ENCODE data around the gene TRAPPC10. TPM values are rescaled to one million over a fixed set of nuclear protein-coding genes. Genes with fewer than 3 reads are reported as not detected.

Gene TRAPPC10
- total and polyA plus RNA-seq, 10 of the 15 experiments (the other 5 are each of a cell fraction or from before 2014, with no cell fraction given) = 1.1 to 39.6 (median 28.2) TPM

- CTCF ChIA-PET = no interaction called here
- no peak overlapping the region for H3K4me3 ChIP-seq
- H3K9ac ChIP-seq (ENCODE audit: control insufficient read depth, insufficient read depth, low read length) = no peak overlapping the region
- RAD21 ChIA-PET (ENCODE audit: unreplicated experiment) = no interaction called here
- no peaks in the 10 kb centered on the region for H4K20me1 ChIP-seq (ENCODE audit: control insufficient read depth, insufficient read depth)
- in situ Hi-C loops (cut with MboI) = no loop called here
- intact Hi-C loops (cut with micrococcal nuclease; ENCODE audit: unreplicated experiment) = no loop called here
- no peak overlapping the region for H2AFZ ChIP-seq (ENCODE audit: control insufficient read depth, low read depth, low read length)
- FAIRE-seq = no peak
- H3K27me3 ChIP-seq (replicated peaks in 1 of 2; ENCODE audit: control insufficient read depth in 2 of 2, insufficient read depth in 2 of 2, low read length in 1 of 2) = no peaks in the 10 kb centered on the region
- peaks cover 18 to 30% of the 10 kb centered on the region in 2 experiments for H3K36me3 ChIP-seq (ENCODE audit: control insufficient read depth in 2 of 2, insufficient read depth in 2 of 2, low read length in 1 of 2)
- TF ChIP-seq HSF1 (IDR thresholded peaks at IDR 0.05; ENCODE audit: low read depth, low read length) (no peak), TBL1XR1 (IDR thresholded peaks at IDR 0.05; ENCODE audit: low read depth, low read length) (no peak), BRCA1 (IDR thresholded peaks at IDR 0.05; ENCODE audit: low read depth, low read length) (no peak), SIX5 (IDR thresholded peaks at IDR 0.05; ENCODE audit: low read depth, low read length, severe bottlenecking) (no peak), CBX3 (IDR thresholded peaks at IDR 0.05; ENCODE audit: borderline replicate concordance, low read depth) (no peak), MTA3 (IDR thresholded peaks at IDR 0.05; ENCODE audit: borderline replicate concordance, low read length) (no peak)
- POLR2A ChIA-PET = no interaction called here
- H3K4me1 ChIP-seq (ENCODE audit: control insufficient read depth, insufficient read depth, low read length) = no peaks in the 10 kb centered on the region
- H3K4me2 ChIP-seq (ENCODE audit: control insufficient read depth, insufficient read depth) = no peak overlapping the region
- SMC1A ChIA-PET (ENCODE audit: uncharacterized antibody, unreplicated experiment) = no interaction called here
- no peaks in the 10 kb centered on the region for H3K9me3 ChIP-seq (replicated peaks; ENCODE audit: control insufficient read depth, insufficient read depth, low read length)
- ATAC-seq = no peak
- 97% methylated on average over 10 of the region's 15 CpGs for WGBS (ENCODE audit: insufficient coverage, insufficient replicate concordance, low lambda C conversion rate, missing lambda C conversion rate)
- H3K79me2 ChIP-seq (ENCODE audit: control insufficient read depth, insufficient read depth, low read length) = no peaks in the 10 kb centered on the region
- no peak overlapping the region for H3K27ac ChIP-seq (ENCODE audit: control insufficient read depth, insufficient read depth)
- no TSS peak for BruUV-seq (replicated peaks)
- DNase-seq (ENCODE audit: low read depth, low spot score) = no peak
Observed at GRCh38 chr21:43967981-43968380, 44.1 kb upstream of the TRAPPC10 start.

DNA sequence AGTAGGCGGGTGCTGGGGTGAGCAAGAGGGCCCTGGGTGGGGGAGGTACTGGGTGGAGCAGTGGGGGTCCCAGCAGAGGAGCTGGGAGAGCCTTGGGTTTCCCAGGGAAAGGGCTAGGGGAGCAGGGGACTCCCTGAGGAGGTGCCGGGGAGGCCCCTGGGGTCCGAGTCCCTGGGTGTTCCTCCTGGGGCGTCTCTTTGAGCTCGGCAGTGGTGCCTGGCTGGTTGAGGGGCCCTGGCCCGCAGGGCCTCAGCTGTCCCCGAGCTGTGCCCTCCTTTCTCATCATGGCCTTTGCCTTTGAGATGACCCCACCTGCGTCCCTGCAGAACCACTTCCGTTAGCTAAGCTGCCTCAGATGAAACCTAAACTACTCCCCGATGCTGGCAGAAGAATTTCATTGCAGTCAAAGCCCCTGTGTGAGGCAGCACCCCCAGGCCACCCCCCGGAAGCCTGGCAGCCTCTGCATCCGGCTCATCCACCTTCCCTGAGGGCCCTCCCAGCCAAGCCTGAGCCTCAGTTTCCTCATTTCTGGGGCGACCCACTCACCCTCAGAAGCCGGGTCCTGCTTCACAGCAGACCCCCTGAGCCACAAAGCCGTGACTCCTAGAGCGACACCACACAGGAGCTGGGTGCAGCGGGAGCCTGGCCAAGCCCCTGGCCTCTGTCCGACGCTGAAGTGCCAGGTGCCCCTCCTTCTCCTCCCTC is 43.5 kb upstream of the TRAPPC10 start:
- intact Hi-C loops (cut with micrococcal nuclease; ENCODE audit: unreplicated experiment) = no loop called here
- in situ Hi-C loops (cut with MboI) = no loop called here
- no peaks in the 10 kb centered on the region for H3K9me3 ChIP-seq (replicated peaks; ENCODE audit: control insufficient read depth, insufficient read depth, low read length)
- SMC1A ChIA-PET (ENCODE audit: uncharacterized antibody, unreplicated experiment) = no interaction called here
- H2AFZ ChIP-seq (ENCODE audit: control insufficient read depth, low read depth, low read length) = no peak overlapping the region
- ATAC-seq = no peak
- no peaks in the 10 kb centered on the region for H4K20me1 ChIP-seq (ENCODE audit: control insufficient read depth, insufficient read depth)
- no peak for DNase-seq (ENCODE audit: low read depth, low spot score)
- FAIRE-seq = no peak
- H3K27ac ChIP-seq (ENCODE audit: control insufficient read depth, insufficient read depth) = no peak overlapping the region
- H3K4me2 ChIP-seq (ENCODE audit: control insufficient read depth, insufficient read depth) = no peak overlapping the region
- H3K4me3 ChIP-seq = no peak overlapping the region
- CTCF ChIA-PET = no interaction called here
- 96% methylated on average over 13 of the region's 19 CpGs for WGBS (ENCODE audit: insufficient coverage, insufficient replicate concordance, low lambda C conversion rate, missing lambda C conversion rate)
- H3K27me3 ChIP-seq (replicated peaks in 1 of 2; ENCODE audit: control insufficient read depth in 2 of 2, insufficient read depth in 2 of 2, low read length in 1 of 2) = no peaks in the 10 kb centered on the region
- POLR2A ChIA-PET = no interaction called here
- RAD21 ChIA-PET (ENCODE audit: unreplicated experiment) = no interaction called here
- BruUV-seq (replicated peaks) = no TSS peak
- peaks cover 18 to 27% of the 10 kb centered on the region in 2 experiments for H3K36me3 ChIP-seq (ENCODE audit: control insufficient read depth in 2 of 2, insufficient read depth in 2 of 2, low read length in 1 of 2)
- no peaks in the 10 kb centered on the region for H3K4me1 ChIP-seq (ENCODE audit: control insufficient read depth, insufficient read depth, low read length)
- H3K9ac ChIP-seq (ENCODE audit: control insufficient read depth, insufficient read depth, low read length) = no peak overlapping the region
- H3K79me2 ChIP-seq (ENCODE audit: control insufficient read depth, insufficient read depth, low read length) = no peaks in the 10 kb centered on the region
- TF ChIP-seq STAT3 (IDR thresholded peaks at IDR 0.05; ENCODE audit: low read depth, low read length) (no peak), FOS (IDR thresholded peaks at IDR 0.05; ENCODE audit: borderline replicate concordance, extremely low read depth, insufficient read length) (no peak), BRCA1 (IDR thresholded peaks at IDR 0.05; ENCODE audit: low read depth, low read length) (no peak), CBFB (IDR thresholded peaks at IDR 0.05; ENCODE audit: low read depth) (no peak), NRF1 (conservative IDR thresholded peaks at IDR 0.05; ENCODE audit: low read depth, low read length) (no peak), E2F8 (IDR thresholded peaks at IDR 0.05; ENCODE audit: low read depth, partially characterized antibody) (no peak), CHD1 (IDR thresholded peaks at IDR 0.05; ENCODE audit: low read depth, low read length) (no peak)

Data from GM12878 (cell line).